Renal pelvis (tissue), 4 donors: ENCODE measurements around the gene GALM. TPM values are rescaled to one million over a fixed set of nuclear protein-coding genes. Genes with fewer than 3 reads are reported as not detected.
"Not testable (repeated sequence)": the region's sequence is repeated elsewhere in the genome, so short reads cannot be mapped to it uniquely, and the experiment has no call there.

Experiments used
- DNase-seq: peaks from one replicate; pipeline ENCODE4 v3.0.0-alpha.2; 2013
- polyA plus RNA-seq, 3 donors: library from polyadenylated mRNA; unstranded; fragments of 120-200 nt; gene quantifications; one replicate each; pipeline ENCODE4 v1.2.1, GENCODE V29; 2013; ENCODE audit not compliant: insufficient read length in 3 of 3

The GALM gene
- polyA plus RNA-seq, 3 donors: 51.3 to 65.8 (median 57.3) TPM

DNA sequence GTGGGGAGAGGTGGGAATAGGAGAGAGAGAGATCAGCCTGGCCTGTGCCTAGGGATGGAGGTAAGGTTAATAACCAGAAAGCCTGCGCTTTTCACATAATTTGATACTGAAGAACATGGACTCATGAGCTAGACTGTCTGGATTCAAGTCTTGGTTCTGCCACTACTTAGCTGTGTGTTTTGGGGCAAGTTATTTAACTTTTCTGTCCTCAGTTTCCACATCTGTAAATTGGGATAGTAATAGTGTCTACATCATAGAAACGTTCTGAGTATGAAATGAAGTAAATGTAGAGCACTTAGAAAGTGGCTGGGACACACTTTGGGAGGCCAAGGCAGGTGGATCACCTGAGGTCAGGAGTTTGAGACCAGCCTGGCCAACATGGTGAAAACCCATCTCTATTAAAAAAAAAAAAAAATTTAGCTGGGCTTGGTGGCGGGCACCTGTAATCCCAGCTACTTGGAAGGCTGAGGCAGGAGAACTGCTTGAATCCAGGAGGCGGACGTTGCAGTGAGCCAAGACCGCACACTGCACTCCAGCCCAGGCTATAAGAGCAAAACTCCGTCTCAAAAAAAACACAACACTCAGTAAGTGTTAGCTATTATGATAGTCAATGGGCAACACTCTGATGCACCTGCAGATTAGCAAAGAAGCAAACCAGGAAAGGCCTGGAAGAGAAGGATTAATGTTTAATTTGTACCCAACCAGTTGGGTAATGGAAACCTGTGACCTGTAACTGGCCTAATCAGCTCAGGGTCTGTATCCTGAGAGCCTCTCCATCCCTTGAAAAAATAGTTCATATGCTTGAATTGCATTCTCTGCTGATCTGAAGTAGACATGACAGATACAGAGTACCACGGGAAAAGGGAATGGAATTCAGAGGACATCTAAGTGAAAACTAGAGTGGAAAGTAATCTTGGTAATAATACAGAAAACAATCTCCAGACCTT is 6.8 kb downstream of the GALM start:
- no peak for DNase-seq

DNA sequence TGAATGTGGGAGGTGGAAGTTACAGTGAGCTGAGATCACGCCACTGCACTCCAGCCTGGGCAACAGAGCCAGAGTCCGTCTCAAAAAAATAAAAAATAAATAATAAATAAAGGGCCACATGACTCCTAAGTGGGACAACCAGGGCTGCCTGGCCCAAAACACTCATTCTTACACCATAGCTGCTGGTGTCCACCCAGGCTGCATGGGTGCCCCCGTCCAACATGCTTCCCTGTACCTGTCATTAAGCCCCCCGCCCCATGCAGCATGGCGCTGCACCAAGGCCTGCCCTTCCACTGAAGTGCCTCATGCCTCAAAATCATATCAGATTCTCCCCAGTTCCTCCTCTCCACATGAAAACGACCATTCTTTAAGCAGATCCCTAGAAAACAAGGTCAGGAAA is 10.8 kb downstream of the GALM start:
- no peak for DNase-seq

DNA sequence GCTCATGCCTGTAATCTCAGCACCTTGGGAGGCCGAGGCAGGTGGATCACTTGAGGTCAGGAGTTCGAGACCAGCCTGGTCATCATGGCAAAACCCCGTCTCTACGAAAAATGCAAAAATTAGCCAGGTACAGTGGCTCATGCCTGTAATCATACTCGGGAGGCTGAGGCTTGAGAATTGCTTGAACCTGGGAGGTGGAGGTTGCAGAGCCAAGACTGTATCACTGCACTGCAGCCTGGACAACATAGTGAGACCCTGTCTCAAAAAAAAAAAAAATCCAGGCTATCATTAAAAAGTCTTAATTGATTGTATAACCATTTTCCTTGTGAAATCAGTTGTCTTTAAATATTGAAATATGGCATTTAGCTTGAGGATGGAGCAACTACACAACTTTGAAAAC is 15.0 kb downstream of the GALM start:
- not testable (repeated sequence) for DNase-seq

DNA sequence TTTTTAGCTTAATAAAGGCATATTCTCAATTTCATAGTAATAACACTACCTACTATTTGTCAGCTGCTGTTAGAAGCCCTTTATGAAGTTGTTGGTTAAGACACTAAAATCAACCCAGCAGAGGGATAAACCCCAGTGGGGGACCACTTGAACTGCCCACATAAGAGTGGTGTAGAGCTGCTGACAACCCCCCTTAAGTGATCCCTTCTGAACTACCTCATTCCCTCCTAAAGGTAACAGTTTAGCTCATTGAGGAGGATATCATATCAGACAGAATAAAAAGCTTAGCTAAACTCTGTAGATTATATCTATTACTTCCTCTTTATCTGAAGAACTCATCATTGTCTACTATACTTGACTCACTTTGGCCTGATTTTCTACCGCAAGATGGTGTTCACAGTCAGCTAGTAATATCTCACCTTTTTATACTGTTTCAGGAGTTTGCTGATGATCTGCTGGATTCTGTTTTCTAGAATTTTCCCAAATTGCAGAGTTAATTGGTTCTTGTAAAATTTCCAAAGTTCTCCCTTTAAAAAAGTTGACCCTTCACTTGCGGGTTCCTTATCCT is 16.2 kb downstream of the GALM start:
- DNase-seq: no peak

DNA sequence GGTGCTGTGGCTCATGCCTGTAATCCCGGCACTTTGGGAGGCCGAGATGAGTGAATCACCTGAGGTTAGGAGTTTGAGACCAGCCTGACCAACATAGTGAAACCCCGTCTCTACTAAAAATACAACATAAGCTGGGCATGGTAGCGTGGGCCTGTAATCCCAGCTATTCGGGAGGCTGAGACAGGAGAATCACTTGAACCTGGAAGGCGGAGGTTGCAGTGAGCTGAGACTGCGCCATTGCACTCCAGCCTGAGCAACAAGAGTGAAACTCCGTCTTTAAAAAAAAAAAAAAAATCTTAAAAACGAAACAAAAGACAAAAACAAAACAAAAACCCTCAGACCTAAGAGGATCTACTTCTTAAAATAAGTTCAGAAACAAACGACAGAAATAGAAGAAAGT is 16.7 kb downstream of the GALM start:
- DNase-seq: not testable (repeated sequence)

DNA sequence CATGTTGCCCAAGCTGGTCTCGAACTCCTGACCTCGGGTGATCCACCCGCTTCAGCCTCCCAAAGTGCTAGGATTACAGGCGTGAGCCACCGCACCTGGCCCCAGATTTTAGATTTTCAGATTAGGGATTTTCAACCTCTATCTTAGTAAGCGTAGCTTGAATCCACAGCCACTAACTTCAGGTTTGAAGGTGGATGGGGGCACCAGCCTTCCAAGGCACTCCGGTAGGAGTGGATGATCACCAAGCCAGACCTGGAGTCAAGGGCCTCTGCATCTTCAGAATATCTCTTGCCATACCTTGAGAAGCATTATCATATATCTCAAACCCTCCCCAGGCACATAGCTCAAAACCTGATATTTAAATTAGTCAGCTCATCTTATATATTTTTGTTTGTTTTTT is 17.9 kb downstream of the GALM start:
- DNase-seq: no peak

DNA sequence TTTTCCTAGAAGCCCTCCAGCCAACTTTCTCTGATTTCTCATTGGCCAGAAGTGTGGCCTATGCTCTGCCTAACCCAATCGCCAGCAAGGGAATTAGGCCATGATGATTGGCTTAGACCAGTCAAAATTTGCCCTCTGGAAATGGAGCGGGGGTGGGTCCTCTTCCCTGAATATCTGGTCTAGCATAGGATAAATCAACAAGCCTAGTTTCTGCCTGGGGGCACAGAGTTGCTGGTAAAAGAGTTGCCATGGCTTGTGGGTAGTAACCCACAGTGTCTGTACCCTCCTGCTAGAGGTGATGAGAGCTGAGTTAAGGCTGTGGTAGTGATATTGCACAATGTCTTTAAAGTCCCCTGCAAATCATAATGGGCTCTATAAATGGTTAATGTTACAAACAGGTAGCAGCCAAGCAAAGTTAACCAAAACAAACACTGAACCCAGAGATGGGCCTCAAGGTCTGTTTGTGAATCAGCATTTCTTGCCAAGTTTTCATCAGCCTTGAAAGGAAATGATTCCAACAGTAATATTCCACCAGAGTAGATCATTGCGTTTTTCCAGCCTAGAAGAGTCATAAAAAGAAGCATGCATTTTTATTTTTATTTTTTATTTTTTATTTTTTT is 19.3 kb downstream of the GALM start:
- no peak for DNase-seq

DNA sequence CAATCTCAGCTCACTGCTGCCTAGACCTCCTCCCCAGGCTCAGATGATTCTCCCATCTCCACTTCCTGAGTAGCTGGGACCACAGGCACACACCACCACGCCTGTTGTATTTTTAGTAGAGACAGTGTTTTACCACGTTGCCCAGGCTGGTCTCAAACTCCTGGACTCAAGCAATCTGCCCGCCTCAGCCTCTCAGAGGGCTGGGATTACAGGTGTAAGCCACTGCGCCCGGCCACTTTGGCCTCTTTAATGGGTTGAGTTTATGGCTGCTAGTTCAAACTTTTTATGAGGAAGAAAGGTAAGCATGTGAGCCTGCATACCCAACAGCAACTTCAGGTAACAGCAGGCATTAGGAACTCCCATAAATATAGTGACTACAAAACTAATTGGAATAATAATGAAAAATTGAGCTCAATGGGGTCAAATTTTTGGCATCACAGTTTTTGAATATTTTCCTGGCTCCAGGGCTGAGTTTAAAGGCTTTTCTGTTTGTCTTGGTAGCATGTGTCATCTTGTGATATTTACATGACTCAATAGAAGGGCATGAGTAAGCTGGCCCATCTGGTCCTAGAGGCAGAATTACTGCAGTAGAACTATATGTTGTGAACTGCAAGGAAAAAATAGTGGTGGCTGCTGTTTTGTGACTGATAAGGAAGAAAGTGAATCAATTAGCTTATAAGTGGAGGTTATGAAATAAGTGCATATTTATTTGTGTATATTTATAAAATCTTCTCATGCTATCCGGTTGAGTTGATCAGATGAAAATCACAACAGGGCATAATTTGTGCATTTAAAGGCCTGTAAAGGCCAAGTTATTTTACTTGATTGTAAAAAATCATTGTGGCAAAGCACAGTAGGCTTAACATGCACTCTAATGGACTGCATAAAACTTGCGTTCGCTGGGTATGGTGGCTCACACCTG is 24.8 kb downstream of the GALM start:
- no peak for DNase-seq

DNA sequence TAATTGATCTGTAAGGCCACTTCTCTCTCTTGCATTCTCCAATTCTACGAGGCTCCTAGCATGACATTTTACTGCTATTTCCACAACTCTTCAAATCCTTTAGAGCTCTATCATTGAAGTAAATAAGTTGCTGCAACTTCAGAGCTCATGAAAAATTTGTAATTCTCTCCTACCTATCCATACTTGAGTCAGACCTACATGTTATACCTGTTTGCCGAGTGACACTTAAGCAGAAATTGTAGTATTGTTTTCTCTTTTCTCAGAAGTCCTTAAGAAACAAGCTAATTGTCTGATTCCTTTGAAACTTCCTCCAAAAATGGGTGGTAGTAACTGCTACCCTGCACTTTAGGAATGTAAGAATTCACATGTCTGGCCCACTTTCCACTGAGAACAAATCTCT is 26.1 kb downstream of the GALM start:
- no peak for DNase-seq

DNA sequence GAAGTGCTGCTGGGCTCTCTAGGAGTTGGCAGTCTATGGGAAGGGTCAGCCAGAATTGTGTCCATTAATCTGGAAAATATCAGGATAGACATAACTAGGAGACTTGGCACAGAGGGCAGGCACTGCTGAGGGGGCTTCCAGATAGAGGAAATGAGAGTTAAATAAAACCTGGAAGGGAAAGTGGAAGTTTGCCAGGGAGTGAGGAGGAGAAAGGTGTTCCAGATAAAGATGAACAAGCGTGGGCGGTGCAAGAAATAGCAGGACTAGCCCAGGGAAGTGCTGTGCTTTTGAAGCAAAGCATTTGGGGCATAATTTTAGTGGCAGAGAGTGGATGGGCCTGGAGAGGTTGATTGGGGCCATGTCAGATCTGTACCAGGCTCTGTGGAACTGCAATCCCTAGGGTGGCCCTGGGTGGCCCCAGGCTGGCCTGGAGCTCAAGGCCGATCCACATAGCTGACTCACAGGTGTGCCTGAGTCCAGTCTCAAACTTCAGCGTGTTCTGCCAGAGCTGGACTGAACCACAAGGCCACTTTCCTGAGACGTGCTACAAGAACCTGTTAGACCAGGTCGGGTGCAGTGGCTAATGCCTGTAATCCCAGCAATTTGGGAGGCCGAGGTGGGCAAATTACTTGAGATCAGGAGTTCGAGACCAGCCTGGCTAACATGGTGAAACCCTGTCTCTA is 26.9 kb downstream of the GALM start:
- DNase-seq: no peak

DNA sequence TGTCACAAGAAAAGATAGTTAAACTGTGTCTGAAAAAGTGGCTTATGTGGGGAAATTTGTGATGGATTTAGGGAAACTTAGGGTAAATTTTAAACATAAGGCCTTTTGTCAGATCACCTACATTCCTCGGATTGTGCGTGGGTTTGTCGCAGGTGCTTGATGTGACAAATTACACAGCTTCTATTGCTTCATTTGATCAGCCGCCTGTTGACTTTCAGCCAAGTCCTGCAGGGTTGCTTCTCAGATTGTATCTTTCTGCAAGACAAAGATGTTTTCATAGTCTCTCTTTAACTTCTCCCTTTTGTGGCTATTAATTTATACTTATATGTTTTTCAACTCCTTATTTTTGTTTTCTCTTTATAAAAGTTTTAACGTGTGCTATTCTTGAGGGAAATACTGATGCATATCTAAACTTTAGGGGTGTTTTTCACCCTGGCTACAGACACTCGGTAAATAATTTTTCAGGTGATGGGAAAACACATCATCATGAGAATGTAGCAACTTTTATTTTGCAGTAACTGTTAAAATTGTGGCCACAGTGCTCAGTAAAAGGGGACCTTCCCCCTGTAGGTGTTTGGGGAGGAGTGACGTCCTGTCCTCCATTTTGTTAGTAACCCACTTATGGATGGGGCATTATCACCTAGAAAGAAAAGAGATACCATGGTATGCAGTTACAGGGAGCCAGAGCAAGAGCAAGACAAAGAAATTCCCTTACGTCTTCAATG is 31.4 kb downstream of the GALM start:
- DNase-seq: no peak

DNA sequence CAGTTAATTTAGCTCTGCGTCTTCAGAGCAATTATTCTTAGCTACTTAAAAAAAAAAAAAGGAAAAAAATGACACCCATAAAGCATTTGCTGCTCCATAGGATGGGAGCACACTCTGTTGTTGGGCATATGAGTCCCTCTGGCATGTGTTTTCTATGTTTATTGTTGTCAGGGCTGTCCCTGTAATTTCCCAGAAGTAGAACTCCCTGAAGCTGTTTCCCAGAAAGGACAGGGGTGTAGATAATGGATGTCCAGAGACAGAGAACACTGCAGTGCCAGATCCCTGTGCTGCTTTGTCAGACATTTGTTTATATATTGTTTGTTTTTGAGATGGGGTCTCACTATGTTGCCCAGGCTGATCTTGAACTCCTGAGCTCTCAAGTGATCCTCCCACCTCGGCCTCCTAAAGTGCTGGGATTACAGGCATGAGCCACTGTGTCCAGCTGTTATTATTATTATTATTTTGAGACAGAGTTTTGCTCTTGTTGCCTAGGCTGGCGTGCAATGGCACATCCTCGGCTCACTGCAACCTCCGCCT is 32.6 kb downstream of the GALM start:
- no peak for DNase-seq

DNA sequence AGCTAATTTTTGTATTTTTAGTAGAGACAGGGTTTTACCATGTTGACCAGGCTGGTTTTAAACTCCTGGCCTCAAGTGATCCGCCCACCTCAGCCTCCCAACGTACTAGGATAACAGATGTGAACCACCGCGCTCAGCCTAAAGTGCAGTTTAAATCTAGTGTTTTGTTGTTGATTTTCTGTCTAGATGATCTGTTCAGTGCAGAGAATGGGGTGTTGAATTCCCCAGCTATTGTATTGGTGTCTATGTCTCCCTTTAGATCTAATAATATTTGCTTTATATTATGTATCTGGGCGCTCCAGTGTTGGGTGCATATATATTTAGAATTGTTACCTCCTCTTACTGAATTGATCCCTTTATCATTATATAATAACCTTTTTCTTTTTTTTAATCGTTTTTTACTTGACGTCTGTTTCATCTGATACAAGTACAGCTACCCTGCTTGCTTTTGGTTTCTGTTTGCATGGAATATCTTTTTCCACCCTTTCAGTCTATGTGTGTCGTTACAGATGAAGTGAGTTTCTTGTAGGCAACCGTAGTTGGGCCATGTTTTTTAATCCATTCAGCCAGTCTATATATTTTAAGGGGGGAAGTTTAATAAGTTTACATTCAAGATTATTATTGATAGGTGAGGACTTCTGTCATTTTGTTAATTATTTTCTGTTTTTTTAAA is 34.3 kb downstream of the GALM start:
- no peak for DNase-seq

DNA sequence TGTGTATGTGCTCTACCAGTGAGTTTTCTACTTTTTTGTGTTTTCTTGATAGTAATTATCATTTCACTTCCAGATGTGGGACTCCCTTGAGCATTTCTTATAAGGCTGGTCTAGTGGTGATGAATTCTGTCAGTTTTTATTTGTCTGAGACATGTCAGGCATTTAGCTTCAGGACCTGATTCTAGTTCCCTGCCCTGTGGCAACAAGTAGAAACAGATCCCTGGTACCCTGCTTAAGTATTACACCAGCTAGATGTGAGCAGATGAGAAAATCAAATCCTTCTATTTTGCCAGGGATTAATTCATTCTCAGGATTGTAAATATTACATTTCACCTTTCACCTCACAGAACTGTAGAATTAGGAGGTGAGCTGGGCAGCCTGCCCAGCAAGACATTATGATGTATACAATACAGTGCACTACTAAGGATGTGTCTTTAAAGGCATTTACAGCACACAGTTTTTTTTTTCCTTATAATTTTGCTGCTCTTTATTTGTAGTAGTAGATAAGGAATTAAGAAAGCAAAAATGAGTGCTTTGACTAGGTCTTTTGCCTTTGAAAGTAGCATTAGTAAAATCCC is 35.1 kb downstream of the GALM start:
- no peak for DNase-seq

DNA sequence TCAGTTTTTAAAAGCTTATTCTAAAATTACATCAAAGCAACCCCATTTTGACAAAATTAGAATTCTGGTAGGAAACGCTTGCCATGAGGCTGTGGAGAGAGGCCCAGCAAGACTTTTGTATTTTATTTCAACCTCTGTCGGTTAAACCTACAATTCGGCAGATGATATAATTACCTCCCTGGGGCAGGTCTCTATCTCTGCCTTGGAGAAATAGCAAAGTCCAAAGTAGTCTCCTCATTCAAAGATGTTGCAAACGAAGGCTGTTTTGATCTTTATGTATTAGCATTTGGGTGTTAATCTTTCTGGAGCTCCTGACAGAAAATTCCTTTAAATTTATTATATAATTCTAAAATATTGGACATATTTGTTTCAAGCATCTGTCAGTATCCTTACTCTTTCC is 35.6 kb downstream of the GALM start:
- no peak for DNase-seq

DNA sequence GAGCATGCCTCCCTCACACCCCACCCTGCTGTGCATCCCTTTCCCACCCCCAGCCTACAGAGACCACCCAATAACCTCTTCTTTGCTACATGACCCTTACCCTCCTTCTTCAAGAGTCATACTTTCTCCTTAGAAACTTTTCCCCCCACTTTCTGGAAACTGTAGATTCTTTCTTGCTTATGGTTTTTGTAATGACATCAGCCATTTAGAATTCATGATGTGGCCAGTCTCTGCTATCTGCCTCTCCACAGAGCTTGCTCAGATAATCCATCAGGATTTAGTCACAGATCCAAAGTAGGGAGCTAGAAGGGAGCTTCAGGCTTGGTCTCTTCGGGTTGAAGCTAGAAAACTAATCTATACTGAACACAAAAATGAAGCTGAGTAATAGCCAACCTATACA is 36.5 kb downstream of the GALM start:
- DNase-seq: no peak

DNA sequence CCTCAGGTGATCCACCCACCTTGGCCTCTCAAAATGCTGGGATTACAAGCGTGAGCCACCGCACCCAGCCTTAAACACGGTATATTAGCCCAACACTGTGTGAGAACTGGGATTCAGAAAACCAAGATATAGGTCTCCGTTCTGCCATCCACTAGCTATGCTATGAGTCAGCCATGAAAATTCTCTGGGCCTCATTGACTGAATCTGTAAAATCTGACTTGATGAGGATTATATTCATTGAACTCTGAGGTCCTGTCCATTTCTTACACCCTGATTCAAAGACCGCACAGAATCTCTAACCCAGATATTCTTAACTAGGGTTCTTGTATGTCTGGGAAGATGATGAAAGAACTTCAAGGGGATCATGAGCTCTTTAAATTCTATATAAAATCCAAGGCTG is 37.4 kb downstream of the GALM start:
- DNase-seq: not testable (repeated sequence)

DNA sequence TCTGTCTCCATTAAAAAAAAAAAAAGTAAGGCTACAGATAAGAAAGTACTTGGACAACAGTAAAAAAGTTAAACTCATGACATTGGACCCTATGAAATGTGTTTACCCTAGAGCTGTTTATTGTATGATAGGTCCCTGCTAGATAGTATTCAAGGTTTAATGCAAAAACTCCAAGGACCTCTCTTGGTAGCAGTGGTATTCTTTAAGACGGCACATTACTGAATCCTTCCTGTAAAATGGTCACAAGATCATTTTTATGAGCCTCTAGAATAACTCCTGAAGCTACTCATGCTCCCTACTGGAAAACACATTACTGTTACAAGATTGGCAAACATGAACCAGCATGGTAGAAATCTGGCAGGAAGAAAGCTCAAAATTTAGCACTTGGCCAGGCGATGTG is 38.8 kb downstream of the GALM start:
- DNase-seq: no peak

DNA sequence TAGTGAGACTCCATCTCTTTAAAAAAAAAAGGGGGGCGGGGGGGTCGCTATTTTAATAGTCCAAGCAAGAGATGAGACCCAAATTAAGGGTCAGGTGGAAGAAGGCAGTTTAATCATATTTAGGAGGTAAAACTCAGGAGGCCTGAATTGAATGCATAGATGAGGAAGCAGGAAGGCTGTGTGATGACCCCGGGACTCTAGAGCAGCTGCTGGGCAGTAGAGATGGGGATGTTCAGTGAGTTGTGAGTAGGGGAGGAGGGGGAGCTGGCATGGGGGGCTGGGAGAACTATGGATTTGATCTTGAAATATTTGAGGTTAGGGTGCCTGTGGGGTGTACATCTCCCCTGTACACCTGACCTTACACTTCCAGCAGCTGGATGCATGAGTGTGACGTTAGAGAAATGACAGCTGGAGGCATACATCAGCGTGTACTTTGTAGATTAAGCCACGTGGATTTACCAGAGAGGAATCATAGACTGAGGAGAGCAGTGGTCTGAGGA is 41.0 kb downstream of the GALM start:
- DNase-seq: no peak
